NOMO-1 treated with dmso at 0.1 percent for 144 hours (cell line): Measurements from ENCODE around the gene ZNF79.

Experiments
- DNase-seq: peaks from one replicate; lab custom pipeline; 2025; ENCODE audit not compliant: unreplicated experiment; lab: John Stamatoyannopoulos, UW

The ZNF79 gene

DNA sequence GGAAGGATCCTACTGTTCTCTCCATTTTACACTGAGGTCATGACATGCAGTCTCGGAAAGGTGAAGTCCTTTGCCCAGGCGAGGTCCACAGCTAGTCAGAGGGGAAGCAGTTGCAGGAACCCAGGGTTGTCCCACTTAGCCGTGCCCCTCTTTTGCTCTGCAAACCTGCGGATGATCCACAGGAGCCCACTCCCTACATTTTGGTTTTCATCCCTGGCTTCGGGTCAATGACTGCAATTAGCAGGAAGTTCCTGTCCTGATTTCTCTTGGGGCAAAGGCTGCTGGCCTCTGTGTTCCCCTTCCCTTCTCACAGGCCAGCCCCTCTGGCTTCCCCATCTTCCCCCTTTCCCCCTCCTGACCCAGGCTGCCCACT lies 25.9 kb upstream of the ZNF79 start:
- no peak for DNase-seq

- DNase-seq: no peak
Measured at GRCh38 chr9:127398715-127399400, 25.3 kb upstream of the ZNF79 start.

DNA sequence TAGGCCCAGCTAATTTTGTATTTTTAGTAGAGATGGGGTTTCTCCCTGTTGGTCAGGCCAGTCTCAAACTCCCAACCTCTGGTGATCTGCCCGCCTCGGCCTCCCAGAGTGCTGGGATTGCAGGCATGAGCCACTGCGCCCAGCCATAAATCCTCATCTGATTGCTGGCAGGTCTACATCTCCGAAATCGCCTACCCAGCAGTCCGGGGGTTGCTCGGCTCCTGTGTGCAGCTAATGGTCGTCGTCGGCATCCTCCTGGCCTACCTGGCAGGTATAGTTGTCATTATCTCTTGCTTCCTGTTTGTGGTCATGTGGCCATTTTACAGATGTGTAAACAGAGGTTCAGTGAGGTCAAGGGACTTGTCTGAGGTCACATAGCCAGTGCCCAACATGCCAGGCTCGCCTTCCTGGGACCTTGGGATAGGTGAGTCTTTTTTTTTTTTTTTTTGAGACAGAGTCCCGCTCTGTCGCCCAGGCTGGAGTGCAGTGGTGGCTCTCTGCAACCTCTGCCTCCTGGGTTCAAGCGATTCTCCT lies 24.4 kb upstream of the ZNF79 start:
- DNase-seq: no peak

GRCh38 chr9:127402401-127403090 lies 21.6 kb upstream of the ZNF79 start:
- DNase-seq: no peak

DNA sequence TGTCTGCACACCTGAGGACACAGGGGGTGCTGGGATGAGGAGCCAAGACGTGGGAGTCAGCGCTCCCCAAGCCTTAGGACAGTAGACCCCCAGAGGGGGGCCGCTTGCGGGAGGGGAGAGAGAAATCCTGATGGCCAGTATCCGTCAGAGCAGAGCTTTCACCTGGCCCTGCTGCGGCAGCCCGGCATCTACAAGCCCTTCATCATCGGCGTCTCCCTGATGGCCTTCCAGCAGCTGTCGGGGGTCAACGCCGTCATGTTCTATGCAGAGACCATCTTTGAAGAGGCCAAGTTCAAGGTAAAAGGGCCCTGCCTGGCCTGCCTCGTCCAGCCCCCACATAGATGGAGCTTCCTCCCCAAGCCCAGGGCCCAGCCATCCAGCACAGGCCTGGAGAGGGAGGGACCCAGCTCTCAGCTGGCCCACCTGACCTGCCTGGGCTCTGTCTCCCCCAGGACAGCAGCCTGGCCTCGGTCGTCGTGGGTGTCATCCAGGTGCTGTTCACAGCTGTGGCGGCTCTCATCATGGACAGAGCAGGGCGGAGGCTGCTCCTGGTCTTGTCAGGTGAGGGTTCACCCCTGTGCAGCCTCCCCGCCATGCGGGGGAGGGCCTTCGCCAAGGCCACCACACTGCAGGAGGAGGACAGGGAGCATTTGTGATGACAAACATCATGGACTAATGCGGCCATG lies 20.5 kb upstream of the ZNF79 start:
- DNase-seq: no peak

GRCh38 chr9:127404631-127405030 lies 19.6 kb upstream of the ZNF79 start:
- DNase-seq: no peak

DNA sequence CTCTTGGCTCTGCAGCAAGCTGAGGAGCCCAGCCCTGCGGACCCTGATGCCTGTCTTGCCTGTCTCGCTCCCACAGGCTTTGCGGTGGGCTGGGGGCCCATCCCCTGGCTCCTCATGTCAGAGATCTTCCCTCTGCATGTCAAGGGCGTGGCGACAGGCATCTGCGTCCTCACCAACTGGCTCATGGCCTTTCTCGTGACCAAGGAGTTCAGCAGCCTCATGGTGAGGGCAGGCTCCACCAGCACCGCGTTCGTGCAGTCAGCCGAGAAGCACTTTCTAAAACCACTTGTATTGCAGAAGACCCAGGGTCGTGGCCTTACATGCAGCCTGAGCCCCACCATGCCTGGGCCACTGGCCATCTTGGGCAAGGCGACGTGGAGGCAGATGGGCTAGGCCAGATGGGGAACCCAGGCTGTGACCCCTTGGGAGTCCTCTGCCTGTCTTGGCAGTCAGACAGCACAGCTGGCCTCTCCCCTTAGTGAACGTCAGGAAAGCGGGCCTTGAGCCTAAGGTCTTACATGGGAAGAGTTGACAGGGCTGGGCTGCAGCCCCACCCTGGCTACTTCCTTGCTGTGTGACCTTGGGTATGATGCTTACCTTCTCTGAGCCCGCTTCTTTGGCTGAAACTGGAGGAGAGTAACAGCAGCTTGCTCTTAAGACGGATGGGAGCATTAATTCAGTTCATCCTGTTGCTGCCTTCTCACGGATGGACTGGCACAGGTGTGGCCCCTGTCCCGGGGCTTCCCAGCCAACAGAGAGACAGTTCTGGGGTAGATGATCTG lies 18.6 kb upstream of the ZNF79 start:
- no peak for DNase-seq

GRCh38 chr9:127406799-127407491 lies 17.2 kb upstream of the ZNF79 start:
- DNase-seq: no peak

GRCh38 chr9:127407492-127407843 lies 16.7 kb upstream of the ZNF79 start:
- no peak for DNase-seq

DNA sequence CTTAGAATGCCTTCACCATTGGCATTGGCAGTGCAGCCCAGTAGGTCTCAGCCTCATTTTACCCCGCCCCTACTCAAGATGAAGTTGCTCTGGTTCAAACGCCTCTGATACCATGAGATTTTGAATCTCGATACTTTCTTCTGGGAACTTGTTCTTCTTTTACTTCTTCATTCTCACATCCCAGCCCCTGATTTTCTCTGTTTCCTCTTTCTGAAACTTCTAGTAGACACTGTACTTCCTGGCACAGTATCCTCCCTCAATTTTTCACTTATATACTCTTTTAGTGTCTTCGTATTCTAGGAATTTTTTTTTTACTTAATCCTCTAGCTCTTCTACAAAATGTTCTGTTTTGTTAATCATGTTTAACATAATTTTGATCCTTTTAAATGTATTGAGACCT lies 13.1 kb upstream of the ZNF79 start:
- no peak for DNase-seq

GRCh38 chr9:127415141-127415540 lies 9.0 kb upstream of the ZNF79 start:
- DNase-seq: no peak

GRCh38 chr9:127415657-127416056 lies 8.5 kb upstream of the ZNF79 start:
- DNase-seq: no peak

DNA sequence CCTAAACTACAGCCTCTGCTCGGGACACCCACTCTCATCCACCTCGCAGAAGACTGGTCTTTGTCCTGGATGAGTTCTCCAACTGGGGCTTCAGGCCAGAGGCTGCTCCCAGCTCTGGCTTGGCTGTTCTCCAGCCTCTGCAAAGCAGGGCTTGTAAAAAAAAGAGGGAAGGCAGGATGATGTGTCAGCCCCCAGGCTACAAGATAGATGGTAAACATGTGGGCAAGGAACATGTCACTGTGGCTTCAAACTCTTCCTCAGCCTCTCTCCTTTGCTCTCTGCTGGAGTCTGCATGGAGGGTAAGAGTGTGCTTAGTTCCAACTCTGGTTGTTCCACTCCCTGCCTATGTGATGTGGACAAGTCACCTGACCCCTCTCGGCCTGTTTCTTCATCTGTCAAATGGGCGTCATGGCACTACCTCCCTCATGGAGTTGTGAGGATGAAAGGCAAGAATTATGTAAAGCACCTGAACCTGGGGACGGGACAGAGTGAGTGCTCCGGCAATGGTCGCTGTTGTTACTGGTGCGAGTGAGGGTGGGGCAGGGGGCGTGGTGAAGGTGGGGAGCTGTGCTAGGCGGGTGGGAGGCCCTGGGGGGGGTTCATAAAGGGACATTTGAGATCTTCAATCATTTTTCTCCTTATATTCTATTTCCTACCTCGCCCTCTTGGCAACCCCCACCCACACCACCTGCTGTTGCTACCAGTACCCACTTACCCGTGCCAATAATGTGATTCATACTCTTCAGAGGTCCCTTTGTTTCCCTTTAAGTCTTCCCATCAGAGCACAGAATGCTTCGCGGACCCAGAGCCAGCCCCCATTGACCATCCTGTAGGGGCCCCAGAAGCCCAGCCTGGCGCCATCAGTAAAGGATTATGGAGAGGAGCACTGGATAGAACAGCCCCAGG lies 6.8 kb upstream of the ZNF79 start:
- no peak for DNase-seq

- DNase-seq: no peak
Measured at GRCh38 chr9:127418037-127418471, 6.1 kb upstream of the ZNF79 start.

GRCh38 chr9:127419348-127419747 lies 4.8 kb upstream of the ZNF79 start:
- DNase-seq: no peak

- DNase-seq: no peak
Measured at GRCh38 chr9:127421057-127421456, 3.1 kb upstream of the ZNF79 start.

DNA sequence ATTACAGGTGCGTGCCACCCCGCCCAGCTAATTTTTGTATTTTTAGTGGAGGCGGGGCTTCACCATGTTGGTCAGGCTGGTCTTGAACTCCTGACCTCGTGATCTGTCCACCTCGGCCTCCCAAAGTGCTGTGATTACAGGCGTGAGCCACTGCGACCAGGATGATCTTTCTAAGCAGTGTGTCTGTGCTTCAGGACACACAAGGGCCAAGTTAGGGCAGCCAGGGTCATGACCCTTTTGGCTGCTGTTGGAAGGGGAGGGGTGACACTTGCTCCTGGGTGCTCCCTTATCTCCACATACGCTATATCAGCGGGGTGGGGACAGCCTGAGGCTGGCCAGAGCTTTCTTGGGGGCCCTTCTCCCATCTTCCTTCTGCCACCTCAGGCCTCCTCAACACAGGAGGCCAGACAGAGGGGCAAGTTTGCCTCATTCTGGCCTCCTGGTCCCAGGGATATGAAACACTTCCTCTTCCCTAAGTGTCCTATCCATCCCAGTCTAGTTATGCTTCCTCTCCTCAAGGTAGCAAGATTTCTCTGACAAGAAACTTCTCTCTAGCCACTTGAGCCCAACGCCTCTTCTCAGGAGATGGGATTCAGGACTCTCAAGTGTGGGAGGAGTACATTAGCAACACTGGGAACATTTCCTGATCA lies 1.9 kb upstream of the ZNF79 start:
- DNase-seq: no peak

- DNase-seq: no peak
Measured at GRCh38 chr9:127422787-127423186, 1.4 kb upstream of the ZNF79 start.

DNA sequence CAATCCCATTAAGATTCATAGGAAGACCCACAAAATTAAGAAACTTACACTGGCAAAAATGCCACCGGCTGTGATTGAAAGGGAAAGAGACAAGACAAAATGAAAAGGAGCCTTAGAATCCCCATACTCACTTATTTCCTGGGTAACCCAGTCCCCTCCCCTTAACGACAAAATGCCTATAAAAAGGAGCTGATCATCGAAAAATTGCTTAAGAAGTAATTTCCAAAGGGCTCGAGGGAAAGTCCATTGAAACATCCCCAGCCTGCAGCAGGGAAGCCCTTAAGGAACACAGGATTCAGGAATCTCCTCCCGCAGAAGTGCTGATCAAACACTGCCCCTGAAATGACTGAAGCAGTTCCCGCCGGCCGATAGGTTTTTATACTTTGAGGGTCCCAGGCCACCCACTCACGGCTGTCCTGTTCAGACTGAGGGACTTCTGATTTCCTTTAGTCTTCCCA lies 677 bp upstream of the ZNF79 start:
- DNase-seq: no peak
